RWPE1 (cell line): Measurements from ENCODE around the gene LARP4.
A peak's percentile ranks its signal among the peaks of the same experiment; 100 is the strongest.

Source experiments
- CTCF ChIA-PET: fragments of 350-600 bp; sonication (Branson Sonifier 250); formaldehyde crosslinking; extraction: SDS; loops from one replicate; lab custom pipeline; 2021; lab: Yijun Ruan, JAX
- POLR2A ChIA-PET: fragments of 400-600 bp; formaldehyde crosslinking; extraction: SDS; loops from one replicate; lab custom pipeline; 2020; ENCODE audit warnings: antibody characterized with exemption; ENCODE audit not compliant: low non-redundant PET; lab: Yijun Ruan, JAX
- DNase-seq: peaks from one replicate; pipeline ENCODE4 v3.0.0; 2012; ENCODE audit warnings: low spot score
- H3K27ac ChIP-seq: fragments of 450-650 bp; 2 replicates; pipeline ENCODE4 v1.5.1; 2017
- TF ChIP-seq, protein P1 (sequence below): fragments of 450-650 bp; conservative IDR thresholded peaks from 2 replicates; pipeline ENCODE4 v1.5.1; 2017; ENCODE audit warnings: low read depth, mild to moderate bottlenecking

LARP4 gene

GRCh38 chr12:50400638-50401499 is at the start of gene LARP4:
Gene LARP4, plus strand, starts transcription at chr12:50400885. Its CDS starts 126 bp downstream, at chr12:50401011.
- ChIA-PET CTCF (no interaction called here), POLR2A (interaction anchor here (0.6 kb wide), 1 partner anchor 94 kb away, joined by 8 read pairs; no protein-coding TSS in a partner anchor)
- H3K27ac ChIP-seq = peak within 1 kb of the TSS; percentile 90
- TF ChIP-seq, protein P1, sequence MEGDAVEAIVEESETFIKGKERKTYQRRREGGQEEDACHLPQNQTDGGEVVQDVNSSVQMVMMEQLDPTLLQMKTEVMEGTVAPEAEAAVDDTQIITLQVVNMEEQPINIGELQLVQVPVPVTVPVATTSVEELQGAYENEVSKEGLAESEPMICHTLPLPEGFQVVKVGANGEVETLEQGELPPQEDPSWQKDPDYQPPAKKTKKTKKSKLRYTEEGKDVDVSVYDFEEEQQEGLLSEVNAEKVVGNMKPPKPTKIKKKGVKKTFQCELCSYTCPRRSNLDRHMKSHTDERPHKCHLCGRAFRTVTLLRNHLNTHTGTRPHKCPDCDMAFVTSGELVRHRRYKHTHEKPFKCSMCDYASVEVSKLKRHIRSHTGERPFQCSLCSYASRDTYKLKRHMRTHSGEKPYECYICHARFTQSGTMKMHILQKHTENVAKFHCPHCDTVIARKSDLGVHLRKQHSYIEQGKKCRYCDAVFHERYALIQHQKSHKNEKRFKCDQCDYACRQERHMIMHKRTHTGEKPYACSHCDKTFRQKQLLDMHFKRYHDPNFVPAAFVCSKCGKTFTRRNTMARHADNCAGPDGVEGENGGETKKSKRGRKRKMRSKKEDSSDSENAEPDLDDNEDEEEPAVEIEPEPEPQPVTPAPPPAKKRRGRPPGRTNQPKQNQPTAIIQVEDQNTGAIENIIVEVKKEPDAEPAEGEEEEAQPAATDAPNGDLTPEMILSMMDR = no peak
- DNase-seq = peak; percentile 94

DNA sequence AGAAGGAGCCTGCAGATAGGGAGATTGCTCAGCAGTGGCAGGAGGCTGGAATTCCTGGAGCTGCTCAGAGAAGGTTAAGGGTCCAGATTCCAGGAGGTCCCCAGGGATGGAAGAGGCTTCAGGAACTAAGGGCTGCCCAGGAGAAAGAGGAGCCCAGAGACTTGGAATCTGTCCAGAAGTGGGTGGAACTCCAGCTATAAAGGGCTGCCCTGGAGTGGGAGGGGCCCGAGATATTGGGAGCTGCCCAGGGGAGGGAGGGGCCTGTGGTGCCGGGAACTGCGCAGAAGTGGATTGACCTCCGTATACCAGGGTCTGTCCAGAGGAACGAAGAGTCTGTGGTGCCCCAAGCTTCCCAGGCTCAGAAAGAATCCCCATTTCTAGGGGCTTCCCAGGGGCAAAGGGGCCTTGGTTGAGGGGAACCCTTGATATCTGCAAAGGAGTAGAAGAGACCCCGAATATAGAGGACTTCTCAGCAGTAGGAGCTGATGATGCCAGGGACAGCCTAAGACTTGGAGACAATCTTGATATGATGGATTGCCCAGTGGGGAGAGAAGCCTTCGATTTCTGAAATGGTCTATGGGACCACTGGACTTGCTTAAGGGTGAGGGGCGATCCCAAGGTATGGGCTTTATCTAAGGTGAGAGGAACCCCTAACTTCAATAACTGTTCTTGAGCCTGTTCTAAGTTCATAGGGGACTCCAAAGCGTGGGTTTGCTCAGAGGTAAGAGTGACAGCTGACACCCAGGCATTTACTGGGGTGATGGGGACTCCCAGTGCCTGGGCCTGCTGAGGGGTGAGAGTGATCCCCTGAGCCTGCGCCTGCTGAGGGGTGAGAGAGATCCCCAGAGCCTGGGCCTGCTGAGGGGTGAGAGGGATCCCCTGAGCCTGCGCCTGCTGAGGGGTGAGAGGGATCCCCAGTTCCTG is 49.3 kb upstream of the LARP4 start:
- TF ChIP-seq, protein P1 = no peak
- no peak for DNase-seq
- no peak overlapping the region for H3K27ac ChIP-seq
- CTCF ChIA-PET = interaction anchor here (0.5 to 0.6 kb wide), 3 partner anchors 18 to 369 kb away, joined by 4 to 5 read pairs (median 4); no protein-coding TSS in a partner anchor
- POLR2A ChIA-PET = no interaction called here

DNA sequence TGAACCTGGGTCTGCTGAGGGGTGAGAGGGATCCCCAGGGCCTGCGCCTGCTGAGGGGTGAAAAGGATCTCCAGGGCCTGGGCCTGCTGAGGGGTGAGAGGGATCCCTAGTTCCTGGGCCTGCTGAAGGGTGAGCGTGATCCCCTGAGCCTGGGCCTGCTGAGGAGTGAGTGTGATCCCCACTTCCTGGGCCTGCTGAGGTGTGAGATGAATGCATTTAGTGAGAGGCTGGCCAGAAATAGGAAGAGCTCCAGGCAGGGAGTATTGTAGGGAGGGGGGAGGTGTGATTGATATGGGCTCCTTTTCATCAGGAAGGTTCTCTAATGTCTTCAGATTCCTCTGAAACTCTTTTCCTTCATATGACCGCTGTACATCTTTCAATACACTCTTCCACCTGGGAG is 47.3 kb upstream of the LARP4 start:
- TF ChIP-seq, protein P1 = no peak
- ChIA-PET POLR2A (no interaction called here), CTCF (interaction anchor here (0.6 kb wide), 1 partner anchor 24 kb away, joined by 3 read pairs; no protein-coding TSS in a partner anchor)
- H3K27ac ChIP-seq = no peak overlapping the region
- DNase-seq = no peak

DNA sequence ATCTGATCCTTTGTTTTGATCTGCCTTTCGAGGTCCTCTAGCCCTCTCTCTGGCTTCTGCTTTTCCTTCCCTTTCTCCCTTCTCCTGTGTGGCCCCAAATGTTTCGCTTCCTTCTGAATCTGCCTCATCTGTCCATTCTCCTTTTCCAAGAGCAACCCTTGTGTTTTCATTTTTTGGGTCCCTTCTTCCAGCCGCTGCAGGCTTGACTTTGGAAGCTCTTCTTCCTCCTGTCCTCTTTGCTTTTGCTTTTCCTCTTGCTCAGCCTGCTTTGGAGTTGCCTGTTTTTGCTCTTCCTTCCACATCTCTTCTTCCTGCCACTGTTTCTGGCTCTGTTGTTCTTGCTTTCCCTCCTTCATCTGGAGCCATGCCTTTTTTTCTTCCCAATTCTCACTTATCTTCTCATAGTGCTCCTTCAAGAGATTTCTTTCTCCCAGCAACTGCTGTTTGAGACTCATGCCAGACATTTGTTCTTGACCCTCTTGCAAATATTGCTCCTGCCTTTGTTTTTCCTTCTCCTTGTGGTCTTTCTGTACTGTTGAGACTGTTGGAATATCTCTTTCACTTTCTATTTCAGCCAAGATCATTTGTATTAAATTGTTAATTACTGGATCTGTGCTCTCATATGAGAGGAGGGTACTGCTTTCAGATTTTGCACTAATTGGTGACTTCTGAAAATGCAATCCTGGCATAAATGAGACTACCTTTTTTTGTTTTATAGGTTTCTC is 46.7 kb upstream of the LARP4 start:
- POLR2A ChIA-PET = no interaction called here
- no peak overlapping the region for H3K27ac ChIP-seq

DNA sequence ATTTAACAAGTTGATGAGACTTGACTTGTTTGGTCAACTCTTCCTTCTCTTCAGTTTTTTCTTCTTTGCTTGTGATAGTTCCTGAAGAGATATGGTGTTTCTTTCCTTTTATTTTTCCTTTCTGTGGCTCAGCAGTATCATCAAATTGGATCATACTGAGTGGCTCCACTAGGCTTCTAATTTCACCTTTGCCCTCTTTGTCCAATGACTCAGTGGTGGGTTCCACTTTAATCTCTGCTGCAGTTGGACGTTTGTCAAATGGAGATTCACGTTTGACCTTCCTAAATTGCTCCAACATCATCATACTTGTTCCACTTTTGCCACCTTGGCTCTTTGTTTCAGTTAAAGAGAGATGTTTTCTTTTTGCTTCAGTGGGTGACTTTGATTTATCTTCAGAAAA is 45.8 kb upstream of the LARP4 start:
- CTCF ChIA-PET = no interaction called here
- POLR2A ChIA-PET = no interaction called here
- TF ChIP-seq, protein P1 = no peak
- no peak for DNase-seq
- H3K27ac ChIP-seq = no peak overlapping the region

More for the DNA sequence above, 46.7 kb upstream of the LARP4 start:
- DNase-seq = no peak
- CTCF ChIA-PET = interaction anchor here (0.6 kb wide), 1 partner anchor 24 kb away, joined by 3 read pairs; no protein-coding TSS in a partner anchor
- TF ChIP-seq, protein P1 = no peak
